ENCODE data around the gene SV2A. TPM values are rescaled to one million over a fixed set of nuclear protein-coding genes. Genes with fewer than 3 reads are reported as not detected.
A peak's percentile ranks its signal among the peaks of the same experiment; 100 is the strongest.
"Not testable (repeated sequence)": the region's sequence is repeated elsewhere in the genome, so short reads cannot be mapped to it uniquely, and the experiment has no call there.

The SV2A gene
- total RNA-seq, 1 experiment from 2014 or later = 20.0 TPM

DNA sequence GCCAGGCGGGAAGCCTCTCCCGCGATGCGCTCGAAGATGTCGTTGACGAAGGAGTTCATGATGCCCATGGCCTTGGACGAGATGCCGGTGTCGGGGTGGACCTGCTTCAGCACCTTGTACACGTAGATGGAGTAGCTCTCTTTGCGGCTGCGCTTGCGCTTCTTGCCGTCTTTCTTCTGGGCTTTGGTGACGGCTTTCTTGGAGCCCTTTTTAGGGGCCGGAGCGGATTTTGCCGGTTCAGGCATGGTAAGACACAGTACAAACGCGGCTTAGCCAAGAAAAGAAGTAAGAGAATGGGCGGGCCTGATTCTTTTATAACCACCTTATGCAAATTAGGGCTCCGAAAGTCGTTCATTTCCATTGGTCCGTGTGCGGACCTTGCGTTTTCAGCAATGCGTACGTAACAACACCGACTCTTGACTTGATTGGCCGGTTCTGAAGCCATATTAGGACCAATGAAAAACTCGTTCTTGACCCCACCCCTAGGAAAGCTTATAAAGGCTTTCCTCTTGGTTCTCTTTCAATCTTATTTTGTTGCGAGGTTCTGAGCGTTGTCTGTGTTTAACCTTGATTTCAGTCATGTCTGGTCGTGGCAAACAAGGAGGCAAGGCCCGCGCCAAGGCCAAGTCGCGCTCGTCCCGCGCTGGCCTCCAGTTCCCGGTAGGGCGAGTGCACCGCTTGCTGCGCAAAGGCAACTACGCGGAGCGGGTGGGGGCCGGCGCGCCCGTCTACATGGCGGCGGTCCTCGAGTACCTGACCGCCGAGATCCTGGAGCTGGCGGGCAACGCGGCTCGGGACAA is 31.0 kb downstream of the SV2A start:
- H3K4me3 ChIP-seq = peak overlapping the region; percentile 75
- no peaks in the 10 kb centered on the region; the same call in 1 of the 2 replicates for H3K27me3 ChIP-seq
- DNase-seq = peak; percentile 93 to 98
- H3K27ac ChIP-seq = peak overlapping the region; percentile 98
- H3K36me3 ChIP-seq = no peaks in the 10 kb centered on the region
- no peaks in the 10 kb centered on the region for H3K9me3 ChIP-seq (replicated peaks)
- H3K4me1 ChIP-seq = no peaks in the 10 kb centered on the region; the same call in 1 of the 2 replicates

DNA sequence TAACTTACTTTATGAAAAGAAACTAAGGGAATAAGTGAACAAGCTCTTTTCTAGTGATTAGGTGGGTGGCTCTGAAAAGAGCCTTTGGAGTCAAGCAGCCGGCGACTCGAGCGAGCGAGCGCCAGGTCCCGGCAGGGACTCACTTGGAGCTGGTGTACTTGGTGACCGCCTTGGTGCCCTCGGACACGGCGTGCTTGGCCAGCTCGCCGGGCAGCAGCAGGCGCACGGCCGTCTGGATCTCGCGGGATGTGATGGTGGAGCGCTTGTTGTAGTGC is 31.6 kb downstream of the SV2A start:
- Histone ChIP-seq H3K4me3 (peak overlapping the region; percentile 75), H3K27ac (peak overlapping the region; percentile 98)
- not testable (repeated sequence) for H3K36me3 ChIP-seq; H3K9me3 ChIP-seq (replicated peaks); H3K4me1 ChIP-seq; H3K27me3 ChIP-seq; DNase-seq

DNA sequence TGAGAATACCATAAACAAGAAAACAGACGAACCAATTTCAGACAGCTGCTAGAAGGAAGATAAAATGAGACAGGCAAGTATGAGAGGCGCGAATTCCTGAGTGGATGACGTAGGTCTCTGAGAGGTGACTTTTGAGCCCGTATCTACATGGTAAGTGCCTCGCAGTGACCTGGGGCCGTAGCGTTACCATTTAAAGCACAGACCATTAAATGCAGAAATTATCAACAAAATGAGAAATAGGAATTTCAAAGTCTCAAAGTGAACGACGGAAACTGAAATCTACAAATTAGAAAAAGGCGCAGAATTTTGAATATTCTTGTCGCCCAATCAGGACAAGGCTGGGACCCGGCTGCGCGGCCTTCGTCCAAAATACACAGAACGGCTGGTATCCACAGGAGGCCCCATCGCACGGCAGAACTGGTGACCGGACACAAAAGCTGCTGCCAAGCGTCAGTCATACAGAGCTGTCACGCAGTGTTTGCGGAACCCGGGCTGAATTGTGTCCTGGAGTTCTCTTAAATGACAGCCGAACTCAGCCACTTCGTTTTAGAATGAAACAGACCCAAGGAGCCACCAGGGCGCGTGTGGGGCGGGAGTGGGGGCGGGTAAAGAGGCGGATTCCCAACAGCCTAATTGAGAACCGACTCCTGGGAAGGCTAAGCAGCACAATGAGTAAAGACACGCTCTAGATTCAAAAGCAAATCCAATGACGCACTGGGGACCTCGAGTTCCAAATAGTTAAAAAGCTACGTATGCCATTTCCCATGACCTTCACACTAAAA is 32.1 kb downstream of the SV2A start:
- DNase-seq = peak; percentile 87 to 89
- H3K36me3 ChIP-seq = no peaks in the 10 kb centered on the region
- no peaks in the 10 kb centered on the region; the same call in 1 of the 2 replicates for H3K4me1 ChIP-seq
- peak overlapping the region; percentile 98 for H3K27ac ChIP-seq
- H3K9me3 ChIP-seq (replicated peaks) = no peaks in the 10 kb centered on the region
- peak overlapping the region; percentile 75 for H3K4me3 ChIP-seq
- H3K27me3 ChIP-seq = no peaks in the 10 kb centered on the region; the same call in 1 of the 2 replicates

DNA sequence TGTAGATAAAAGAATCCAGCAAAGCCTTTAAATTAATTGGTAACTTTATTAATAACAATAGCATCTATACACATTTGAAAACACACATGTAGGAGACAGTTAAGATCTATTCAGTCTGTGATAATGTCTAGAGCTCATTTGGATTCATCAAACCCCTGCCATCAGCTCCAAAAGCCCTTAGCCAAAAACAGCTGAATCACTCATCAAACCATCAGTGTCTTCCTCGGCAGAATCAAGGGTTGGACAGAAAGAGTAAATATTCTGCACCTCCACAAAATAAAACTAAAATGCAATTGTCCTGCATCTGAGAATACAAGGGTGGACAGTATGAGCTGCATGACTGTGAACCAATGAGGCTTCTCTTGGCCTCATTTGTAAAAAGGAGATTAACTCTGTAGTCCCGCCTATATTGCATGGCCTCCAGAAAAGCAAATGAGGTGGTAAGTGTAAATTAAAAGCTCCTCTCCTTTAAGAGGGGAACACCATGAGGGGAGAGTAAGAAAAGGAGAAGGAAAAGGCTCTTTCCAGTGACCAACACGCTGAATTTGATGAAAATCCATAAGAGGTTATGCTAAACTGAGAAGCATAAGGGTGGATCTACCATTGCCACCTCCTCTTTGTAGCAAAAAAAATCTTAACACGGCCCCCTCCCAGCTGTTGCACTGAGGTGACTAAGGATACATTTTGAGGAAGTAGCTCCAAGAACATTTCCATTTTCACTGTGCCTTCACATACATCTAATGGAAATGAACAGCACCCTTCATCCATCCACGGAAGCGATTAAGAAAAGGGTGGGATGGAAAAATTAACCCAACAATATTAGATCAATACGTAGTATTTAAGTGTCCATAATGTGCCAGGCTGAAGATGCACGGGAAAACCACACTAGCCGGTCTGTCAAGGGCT is 33.0 kb downstream of the SV2A start:
- Histone ChIP-seq H3K36me3 (no peaks in the 10 kb centered on the region), H3K4me3 (peak overlapping the region; percentile 75), H3K27me3 (no peaks in the 10 kb centered on the region; the same call in 1 of the 2 replicates), H3K27ac (peak overlapping the region; percentile 98), H3K4me1 (no peaks in the 10 kb centered on the region; the same call in 1 of the 2 replicates), H3K9me3 (replicated peaks) (no peaks in the 10 kb centered on the region)
- DNase-seq = peak; percentile 61 to 76

DNA sequence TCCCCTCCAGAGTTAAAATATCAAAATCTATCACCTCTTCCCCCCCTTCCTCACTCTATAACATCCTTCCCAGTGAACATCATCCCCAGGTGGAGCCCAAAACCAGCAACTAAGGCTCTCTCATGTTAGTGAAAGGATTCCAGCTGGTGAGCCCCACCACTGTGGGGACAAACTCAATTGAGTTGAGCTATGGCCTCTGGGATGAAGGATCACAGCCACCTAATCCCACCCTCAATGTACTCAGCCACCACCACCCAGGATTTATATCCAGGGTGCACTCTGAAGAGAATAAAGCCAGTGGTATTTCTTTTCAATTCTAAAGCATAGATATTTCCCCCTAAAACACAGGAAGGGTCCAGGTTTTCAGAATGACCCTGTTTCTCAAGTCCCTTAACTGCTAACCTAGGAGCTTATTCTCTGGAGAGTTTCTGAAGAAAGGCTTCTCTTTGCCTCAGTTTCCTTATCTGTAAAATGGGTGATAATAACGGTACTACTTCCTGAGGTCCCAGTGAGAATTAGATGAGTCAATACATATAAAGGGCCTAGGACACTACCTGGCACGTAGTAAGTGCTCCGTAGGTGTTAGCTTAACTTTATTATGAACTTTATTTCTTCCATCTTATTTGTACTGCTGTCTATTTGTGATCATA is 33.9 kb downstream of the SV2A start:
- DNase-seq = no peak
- Histone ChIP-seq H3K4me3 (peak overlapping the region; percentile 75; the same call in 1 of the 2 replicates), H3K27me3 (no peaks in the 10 kb centered on the region; the same call in 1 of the 2 replicates), H3K9me3 (replicated peaks) (no peaks in the 10 kb centered on the region), H3K36me3 (no peaks in the 10 kb centered on the region), H3K27ac (no peak overlapping the region; the same call in 1 of the 2 replicates), H3K4me1 (no peaks in the 10 kb centered on the region; the same call in 1 of the 2 replicates)

DNA sequence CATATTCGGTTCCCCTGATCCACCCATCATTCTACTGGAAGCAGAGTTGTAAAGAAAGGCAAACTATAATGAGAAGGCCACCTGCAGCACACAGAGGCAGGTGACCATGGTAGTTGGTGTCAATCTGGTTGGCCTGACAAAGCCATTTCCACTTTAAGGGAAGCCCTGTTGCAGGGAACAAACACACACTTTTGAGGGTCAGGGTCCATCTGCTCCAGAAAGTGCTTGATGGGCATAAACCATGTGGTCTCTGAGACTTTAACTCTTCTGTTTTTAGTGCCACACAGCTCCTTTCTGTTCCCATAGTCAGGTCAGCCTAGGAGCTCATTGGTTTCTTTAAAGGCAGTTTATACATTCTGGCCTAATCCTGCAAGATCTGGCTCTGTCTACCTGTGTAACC is 35.8 kb downstream of the SV2A start:
- DNase-seq = no peak
- Histone ChIP-seq H3K27ac (no peak overlapping the region), H3K27me3 (no peaks in the 10 kb centered on the region; the same call in 1 of the 2 replicates), H3K9me3 (replicated peaks) (no peaks in the 10 kb centered on the region), H3K4me3 (no peak overlapping the region), H3K36me3 (no peaks in the 10 kb centered on the region), H3K4me1 (no peaks in the 10 kb centered on the region; the same call in 1 of the 2 replicates)

DNA sequence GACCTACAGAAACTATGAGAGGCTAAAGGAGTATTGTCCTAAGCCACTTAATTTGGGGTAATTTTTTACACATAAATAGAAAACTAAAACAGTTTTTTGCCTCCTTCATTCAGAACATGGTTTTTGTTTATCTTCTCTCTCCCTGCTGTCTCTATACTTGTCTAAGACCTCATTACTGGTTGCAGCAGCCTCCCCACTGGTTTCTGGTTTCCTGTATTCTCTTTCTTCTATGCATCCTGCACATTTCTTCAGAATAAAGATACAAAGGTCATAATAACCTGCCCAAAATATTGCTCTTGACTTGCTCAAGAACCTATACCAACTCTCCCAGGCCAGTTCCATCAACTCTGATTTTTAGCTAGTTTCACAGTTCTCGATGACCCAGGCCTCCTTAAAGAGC is 38.1 kb downstream of the SV2A start:
- DNase-seq = no peak
- Histone ChIP-seq H3K4me1 (no peaks in the 10 kb centered on the region; the same call in 1 of the 2 replicates), H3K4me3 (no peak overlapping the region), H3K36me3 (no peaks in the 10 kb centered on the region), H3K9me3 (replicated peaks) (no peaks in the 10 kb centered on the region), H3K27me3 (no peaks in the 10 kb centered on the region), H3K27ac (no peak overlapping the region)

DNA sequence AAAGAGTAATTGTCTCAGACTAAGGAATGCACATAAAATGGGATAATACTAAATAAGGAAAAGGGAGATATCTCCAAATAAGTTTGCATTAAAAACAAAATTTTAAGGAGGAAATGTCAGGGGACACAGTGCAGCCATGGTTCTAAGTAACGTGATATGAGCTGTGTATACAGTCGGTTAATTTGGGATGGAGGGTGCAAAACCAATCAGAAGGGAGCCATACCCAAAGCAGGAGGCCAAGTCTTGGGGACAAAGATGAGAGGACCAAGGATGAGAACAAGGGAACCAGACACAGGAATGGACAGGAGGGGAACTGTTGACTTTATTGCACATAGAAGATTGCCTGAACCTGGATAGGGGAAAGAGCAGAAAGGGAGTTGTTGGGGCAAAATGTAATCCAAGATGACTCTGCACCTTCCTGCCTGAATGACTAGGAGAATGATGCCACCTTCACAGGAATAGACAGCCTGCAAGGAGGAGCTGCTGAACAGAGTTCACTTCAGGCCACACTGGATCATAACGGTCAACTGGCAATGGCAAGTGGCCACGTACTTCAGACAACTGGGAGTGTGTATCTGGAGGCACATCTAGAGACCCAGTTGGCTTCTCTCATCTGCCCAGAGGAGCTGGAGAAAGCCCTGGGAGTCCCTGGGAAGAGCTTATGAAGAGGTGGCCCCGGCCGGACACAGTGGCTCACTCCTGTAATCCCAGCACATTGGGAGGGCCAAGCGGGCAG is 40.3 kb downstream of the SV2A start:
- no peaks in the 10 kb centered on the region for H3K36me3 ChIP-seq
- DNase-seq = no peak
- H3K9me3 ChIP-seq (replicated peaks) = no peaks in the 10 kb centered on the region
- no peaks in the 10 kb centered on the region for H3K4me1 ChIP-seq
- H3K27me3 ChIP-seq = no peaks in the 10 kb centered on the region
- no peak overlapping the region for H3K4me3 ChIP-seq
- no peak overlapping the region for H3K27ac ChIP-seq

DNA sequence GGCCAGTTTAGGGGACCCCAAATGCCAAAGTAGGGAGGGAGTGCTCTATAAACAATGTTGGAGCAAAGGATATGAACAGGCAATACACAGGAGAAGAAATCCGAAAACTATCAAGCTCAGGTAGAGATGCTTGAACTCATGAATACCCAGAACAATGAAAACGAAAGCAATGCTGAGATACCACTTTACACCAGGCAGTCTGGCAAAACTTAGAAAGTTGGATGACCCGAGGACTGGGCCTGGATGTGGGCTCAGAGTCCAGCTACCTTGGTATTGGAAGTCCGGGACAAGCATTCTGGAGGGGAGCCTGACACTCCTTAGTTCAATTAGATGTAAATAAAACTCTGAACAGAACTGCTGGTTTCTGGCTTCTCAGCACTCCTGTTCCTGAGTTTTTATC is 44.6 kb downstream of the SV2A start:
- not testable (repeated sequence) for H3K27ac ChIP-seq; H3K36me3 ChIP-seq; H3K4me1 ChIP-seq; H3K27me3 ChIP-seq; H3K4me3 ChIP-seq; DNase-seq; H3K9me3 ChIP-seq (replicated peaks)

DNA sequence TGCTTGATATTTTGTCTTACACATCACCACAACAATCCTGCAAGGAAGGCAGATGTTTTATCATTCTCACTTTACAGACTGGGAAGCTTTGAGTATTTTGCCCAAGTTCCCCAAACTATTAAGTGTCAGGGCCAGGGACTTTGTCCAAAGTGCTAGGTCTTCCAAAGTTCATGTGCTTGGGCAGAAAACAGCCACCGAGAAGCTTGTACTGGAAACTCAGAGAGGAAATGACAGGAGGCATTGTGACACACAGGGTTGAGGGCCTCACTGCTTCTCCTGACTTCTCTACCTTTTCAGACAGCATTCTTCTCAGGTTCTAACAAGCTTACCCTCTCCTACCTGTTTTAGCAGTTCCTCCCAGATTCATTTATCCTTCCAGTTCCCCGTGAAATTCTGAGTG is 50.8 kb downstream of the SV2A start:
- not testable (repeated sequence) for H3K4me3 ChIP-seq; H3K9me3 ChIP-seq (replicated peaks); H3K27me3 ChIP-seq

DNA sequence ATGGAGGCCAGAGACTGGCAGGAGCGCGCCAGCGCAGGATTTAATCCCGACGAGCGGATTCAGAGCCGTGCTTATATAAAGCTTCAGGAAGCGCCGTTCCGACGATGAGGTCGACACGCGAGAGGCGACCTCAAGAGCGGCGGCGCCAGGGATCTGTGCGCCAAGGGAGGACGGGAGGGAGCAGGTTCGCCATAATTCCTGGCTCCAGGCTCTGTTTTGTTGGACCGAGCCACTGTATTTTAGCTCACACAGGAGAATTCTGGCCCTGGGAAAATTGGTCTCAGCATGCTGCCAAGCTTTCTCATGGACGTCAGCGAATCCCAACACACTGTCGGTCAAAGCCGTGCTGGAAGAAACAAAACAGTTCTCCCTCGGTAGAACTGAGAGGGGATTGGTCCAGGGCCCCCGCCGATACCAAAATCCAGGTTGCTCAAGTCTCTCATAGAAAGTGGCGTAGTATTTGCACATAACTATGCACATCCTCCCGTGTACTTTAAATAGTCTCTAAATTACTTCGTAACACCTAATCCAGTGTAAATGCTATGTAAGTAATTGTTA is 56.1 kb downstream of the SV2A start:
- H3K9me3 ChIP-seq (replicated peaks); H3K4me3 ChIP-seq; H3K27ac ChIP-seq; DNase-seq; H3K27me3 ChIP-seq; H3K36me3 ChIP-seq; H3K4me1 ChIP-seq: not testable (repeated sequence)

More for the DNA sequence above, 50.8 kb downstream of the SV2A start:
- not testable (repeated sequence) for H3K27ac ChIP-seq, H3K36me3 ChIP-seq, DNase-seq, H3K4me1 ChIP-seq

DNA sequence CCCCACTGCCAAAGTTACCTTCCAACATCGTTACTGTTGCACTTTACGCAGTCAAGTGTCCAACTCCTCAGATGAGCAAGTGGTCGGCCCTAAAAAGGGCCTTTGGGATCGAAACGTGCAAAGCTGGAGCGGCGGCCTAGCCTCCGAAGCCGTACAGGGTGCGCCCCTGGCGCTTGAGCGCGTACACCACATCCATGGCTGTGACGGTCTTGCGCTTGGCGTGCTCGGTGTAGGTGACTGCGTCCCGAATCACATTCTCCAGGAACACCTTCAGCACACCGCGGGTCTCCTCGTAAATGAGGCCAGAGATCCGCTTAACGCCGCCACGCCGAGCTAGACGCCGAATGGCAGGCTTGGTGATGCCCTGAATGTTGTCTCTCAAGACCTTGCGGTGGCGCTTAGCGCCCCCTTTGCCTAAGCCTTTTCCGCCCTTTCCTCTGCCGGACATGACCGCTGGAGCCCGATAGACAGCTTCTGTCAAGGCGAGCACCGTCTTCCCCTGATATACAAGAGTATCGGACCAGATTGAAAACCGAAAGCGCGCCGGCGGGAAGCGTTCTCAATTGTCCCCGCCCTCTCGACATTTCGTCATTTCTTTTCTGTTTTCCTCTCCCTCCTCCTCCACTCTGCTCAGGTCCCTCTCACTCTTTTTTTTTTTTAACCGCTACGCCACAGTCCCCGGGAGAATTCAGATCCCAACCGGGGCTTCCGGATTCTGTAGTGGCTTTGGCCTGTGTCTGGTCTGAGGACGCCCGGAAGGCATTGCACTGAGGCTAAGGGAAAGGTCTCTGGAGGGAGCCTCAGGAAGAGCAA is 56.8 kb downstream of the SV2A start:
- not testable (repeated sequence) for H3K4me1 ChIP-seq; H3K9me3 ChIP-seq (replicated peaks); H3K27ac ChIP-seq; H3K4me3 ChIP-seq; H3K27me3 ChIP-seq; DNase-seq; H3K36me3 ChIP-seq

DNA sequence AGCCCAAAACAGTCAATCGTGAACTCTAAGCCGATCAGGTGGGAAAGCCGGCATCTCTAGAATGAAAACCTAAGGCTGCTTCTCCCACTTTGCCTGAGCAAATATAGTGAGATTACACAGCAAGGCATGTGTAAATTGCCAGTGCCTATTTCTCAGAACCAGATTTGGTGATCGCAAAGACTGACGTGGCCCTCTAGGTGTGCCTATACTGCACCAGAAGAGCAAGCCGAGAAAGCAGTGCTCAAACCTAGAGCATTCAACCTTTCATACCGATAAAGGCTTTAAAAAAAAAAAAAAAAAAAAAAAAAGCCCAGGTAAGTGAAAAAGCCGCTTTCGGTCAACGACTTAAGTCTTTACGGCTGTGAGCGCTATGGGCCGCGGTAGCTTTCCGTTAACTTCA is 57.4 kb downstream of the SV2A start:
- H3K36me3 ChIP-seq; H3K9me3 ChIP-seq (replicated peaks); H3K27ac ChIP-seq; H3K27me3 ChIP-seq; H3K4me1 ChIP-seq; H3K4me3 ChIP-seq; DNase-seq: not testable (repeated sequence)
